ENCODE measurements around the gene KLHL20.
A peak's percentile ranks its signal among the peaks of the same experiment; 100 is the strongest.
"Not testable (repeated sequence)": the region's sequence is repeated elsewhere in the genome, so short reads cannot be mapped to it uniquely, and the experiment has no call there.

KLHL20 gene

DNA sequence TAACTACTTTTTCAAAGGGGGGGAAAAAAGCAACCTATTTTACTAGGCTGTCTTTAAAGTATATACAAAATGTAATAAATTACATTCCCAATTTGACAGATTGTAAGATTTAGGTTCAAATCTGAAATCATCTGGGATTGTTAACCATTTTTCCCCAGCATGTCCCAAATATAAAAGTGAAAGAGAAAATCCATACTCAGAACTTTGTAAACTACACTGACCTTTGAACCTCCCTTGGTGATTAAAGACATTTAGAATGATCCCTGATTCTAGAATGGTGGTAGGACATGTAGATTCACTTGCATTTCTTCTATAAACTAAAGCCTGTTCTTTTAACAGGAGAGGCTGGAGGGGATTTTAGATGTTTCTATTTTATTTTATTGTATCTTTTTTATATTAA is 39.0 kb downstream of the KLHL20 start:
- no peak for DNase-seq

DNA sequence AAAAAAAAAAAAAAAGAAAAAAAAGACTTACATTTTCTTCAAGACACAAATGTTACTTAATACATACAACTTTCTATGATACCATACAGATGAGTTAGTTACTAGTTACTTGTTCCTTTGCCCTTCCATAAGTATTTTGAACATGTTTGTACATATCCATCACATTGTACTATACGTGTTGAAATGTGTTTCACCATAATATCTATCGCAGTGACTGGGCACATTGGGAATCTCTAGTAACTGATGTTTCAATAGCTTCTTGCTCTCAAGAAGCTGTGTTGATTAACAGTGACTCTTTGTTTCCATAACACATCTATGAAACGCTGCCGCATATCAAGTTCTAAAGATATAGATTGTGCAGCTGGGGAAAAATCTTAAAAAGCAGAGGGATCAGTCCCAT is 42.9 kb downstream of the KLHL20 start:
- no peak for DNase-seq

DNA sequence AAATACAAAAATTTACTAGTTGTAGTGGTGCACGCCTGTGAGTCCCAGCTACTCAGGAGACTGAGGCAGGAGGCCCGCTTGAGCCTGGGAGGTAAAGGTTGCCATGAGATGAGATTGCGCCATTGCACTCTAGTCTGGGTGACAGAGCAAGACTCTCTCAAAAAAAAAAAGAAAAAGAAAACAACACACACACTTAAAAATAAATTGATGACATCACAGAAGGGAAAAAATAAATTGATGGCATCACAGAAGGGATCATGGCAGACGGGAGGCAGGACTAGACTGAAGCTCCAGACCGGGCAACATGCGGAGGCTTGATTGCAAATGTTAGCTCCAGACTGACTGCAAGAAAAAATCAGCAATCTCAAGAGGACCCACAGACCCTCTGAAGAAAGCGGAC is 43.3 kb downstream of the KLHL20 start:
- DNase-seq: no peak

DNA sequence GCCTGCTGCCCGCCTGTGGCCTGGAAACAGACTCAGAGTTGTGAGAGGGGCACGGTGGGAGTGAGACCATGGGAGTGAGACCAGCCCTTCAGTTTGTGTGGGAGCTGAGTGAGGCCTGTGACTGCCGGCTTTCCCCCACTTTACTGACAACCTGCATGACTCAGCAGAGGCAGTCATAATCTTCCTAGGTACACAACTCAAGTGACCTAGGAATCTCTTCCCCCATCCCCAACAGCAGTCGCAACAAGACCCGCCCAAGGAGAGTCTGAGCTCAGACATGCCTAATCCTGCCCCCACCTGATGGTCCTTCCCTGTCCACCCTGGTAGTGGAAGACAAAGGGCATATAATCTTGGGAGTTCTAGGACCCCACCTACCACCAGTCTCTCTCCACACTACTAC is 44.2 kb downstream of the KLHL20 start:
- DNase-seq: no peak

DNA sequence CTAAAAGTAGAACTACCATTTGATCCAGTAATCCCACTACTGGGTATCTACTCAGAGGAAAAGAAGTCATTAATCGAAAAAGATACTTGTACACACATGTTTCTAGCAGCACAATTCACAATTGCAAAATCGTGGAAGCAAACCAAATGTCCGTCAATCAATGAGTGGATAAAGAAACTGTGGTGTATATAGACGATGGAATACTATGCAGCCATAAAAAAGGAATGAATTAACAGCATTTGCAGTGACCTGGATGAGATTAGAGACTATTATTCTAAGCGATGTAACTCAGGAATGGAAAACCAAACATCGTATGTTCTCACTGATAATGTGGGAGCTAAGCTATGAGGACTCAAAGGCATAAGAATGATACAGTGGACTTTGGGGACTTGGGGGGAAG is 49.5 kb downstream of the KLHL20 start:
- DNase-seq: not testable (repeated sequence)

DNA sequence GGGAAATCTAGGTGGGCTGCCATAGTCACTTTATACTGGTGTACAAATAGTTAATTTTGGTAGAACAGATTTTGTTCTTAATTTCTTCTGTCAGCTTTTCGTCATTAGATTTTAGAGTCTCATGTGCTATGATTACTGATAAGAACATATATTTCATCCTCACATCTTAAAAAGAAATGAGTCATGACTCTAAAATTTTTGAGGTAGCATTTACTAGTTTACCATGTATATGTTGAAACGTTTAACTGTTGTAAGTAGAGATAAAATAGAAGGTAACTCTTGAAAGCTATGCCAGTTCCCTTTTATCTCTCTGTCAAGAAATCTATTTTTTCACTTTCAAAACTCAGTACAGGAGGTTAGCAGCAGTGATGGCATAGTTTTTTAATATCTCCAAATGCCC is 53.4 kb downstream of the KLHL20 start:
- DNase-seq: no peak

DNA sequence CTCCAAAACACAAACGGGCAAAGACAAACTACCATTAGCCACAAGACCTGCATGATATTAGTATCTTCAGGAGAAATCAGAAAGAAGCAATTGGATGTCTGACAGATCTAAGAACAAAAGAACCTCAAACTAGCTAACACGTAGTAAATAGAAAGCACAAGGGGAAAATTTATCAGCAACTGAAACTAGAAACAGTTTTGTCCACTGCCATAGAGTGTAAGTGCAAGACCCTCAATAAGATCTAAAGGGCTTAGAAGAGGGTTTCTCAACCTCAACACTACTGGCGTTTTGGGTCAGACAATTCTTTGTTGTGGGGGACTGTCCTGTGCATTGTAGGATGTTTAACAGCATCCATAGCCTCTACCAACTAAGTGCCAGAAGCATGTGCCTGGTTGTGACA is 54.0 kb downstream of the KLHL20 start:
- no peak for DNase-seq

DNA sequence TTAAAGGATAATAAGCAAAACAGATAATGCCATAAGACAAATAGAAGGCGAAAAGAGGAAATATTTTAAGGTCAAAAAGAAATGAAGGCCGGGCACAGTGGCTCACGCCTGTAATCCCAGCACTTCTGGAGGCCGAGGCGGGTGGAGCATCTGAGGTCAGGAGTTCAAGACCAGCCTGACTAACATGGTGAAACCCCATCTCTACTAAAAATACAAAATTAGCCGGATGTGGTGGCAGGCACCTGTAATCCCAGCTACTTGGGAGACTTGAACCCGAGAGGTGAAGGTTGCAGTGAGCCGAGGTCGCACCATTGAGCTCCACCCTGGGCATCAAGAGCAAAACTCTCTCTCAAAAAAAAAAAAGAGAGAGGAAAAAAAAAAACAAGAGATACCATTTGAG is 55.5 kb downstream of the KLHL20 start:
- not testable (repeated sequence) for DNase-seq

DNA sequence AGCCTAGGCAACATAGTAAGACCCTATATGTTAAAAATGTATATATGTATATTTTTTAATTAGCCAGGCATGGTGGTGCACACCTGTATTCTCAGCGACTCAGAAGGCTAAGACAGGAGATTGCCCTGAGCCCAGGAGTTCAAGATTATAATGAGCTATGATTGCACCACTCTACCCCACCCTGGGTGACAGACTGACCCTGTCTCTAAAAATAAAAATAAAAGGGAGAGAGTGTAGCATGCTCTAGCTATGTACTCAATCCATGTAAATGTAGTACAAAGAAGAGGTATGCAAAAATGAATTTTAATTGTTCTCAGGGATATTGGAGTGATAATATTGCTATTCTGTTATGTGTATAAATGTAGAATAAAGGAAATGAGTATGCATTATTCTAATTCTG is 56.8 kb downstream of the KLHL20 start:
- DNase-seq: no peak

DNA sequence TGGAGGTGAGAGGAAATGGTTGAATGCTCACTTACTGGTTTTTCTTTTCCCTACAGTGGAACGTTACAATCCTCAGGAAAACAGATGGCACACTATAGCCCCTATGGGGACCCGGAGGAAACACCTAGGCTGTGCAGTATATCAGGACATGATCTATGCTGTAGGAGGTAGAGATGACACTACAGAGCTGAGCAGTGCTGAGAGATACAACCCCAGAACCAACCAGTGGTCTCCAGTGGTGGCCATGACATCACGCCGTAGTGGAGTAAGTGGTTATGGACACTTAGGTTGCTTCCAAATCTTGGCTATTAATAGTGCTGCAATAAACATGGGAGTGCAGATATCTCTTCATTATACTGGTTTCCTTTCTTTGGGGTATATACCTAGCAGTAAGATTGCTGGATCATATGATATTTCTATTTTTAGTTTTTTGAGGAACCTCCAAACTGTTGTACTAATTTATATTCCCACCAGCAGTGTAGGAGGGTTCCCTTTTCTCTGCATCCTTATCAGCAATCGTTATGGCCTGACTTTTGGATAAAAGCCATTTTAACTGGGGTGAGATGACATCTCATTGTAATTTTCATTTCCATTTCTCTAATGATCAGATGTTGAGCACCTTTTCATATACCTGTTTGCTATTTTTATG is 60.9 kb downstream of the KLHL20 start:
- no peak for DNase-seq

DNA sequence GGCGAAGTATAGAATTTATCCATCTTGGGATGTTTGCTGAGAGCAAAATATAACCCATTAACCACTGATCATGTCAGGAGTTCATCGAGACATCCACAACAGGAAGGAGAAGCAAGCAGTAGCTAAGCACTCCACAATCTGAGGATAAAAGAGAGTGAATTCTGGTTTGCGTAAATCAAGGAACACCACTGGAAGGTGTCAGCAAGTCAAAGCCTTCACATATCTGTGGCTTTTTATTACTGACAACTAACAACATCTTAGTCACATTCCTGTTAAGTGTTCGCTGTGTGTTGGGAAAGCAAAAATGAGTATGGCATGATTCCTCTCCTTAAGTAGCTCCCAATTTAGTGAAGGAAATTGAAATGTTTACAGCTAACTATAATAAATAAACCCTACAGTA is 65.2 kb downstream of the KLHL20 start:
- no peak for DNase-seq

DNA sequence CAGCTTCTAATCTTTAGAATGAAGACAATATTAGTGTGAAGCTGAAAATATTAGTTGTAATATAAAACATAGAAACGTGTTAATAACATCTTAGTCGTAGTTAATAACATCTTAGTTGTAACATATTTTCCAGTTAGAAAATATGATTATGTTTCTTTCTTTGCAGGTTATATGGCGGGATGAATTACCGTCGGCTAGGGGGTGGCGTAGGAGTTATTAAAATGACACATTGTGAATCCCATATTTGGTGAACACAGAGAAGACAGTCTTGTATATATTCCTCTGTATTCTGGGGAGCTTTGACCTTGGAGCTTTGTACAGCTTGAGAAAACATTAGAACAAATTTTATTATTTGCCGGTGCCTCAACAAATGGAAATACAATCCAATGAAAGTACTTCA is 70.2 kb downstream of the KLHL20 start:
- DNase-seq: no peak

DNA sequence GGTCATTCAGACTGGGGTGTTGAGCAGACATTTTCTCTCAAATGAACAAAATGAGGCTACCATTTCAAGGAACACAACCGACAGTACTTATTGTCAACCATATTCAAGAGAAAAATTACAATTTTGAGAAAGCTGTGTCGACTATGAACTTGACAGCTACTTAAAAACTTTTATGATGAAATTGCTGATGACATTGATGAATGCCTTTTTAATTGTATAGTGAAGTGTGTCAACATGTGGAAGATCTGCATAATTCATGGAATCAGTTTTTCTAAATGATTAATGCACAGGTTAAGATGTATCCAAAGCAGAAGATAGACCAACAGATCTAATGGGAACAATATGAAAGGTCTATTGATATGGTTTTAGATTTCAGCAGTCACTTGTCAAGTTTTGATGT is 75.1 kb downstream of the KLHL20 start:
- DNase-seq: no peak

DNA sequence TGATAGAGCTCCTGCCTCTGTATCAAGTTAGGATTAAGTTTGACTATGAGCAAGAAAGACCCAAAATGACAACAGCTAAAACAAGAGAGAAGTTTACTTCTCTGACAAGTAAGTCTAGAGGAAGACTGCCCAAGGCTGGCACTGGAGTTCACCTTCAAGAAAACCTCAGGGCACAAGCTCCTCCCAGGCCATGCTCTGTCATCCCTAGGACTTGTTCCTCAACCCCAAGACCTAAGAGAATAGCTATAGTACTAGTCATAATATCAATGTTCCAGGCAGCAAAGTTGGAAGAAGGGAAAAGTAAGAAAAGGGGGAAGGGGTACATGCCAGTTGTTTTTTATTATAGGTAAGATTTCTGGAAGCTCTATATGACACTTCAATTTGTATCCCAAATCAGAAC is 83.3 kb downstream of the KLHL20 start:
- DNase-seq: no peak

DNA sequence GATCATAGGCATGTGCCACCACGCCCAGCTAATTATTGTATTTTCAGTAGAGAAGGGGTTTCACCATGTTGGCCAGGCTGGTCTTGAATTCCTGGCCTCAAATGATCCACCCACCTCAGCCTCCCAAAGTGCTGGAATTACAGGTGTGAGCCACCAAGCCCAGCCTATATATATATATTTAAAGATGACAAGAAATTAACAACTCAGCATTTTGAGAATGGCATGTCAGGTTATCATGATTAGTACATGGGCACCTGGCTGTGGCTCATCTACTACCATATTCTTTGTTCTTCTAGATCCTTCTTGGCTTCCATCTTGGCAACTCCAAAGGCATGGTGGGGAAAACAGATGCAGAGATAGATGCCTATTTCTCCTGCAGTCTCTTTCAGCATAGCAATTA is 85.2 kb downstream of the KLHL20 start:
- DNase-seq: not testable (repeated sequence)

DNA sequence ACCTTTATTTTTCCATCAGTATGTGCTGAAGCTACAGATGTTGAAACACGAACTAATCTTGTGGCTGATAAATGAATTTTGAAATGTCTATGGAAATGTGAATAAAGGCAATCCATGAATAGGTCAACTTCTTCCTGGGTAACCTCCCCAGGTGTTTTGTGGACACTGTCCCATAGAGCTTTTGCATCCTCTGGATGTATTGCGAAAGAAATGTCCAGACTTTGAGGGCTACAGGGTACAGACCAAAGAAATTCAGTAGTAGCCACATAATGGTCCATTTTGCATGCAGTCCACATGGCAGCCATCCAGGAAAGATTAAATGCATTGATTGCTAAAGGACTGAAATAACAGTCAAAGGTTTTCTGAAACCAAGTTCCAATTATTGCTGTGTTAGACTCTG is 88.2 kb downstream of the KLHL20 start:
- DNase-seq: no peak

DNA sequence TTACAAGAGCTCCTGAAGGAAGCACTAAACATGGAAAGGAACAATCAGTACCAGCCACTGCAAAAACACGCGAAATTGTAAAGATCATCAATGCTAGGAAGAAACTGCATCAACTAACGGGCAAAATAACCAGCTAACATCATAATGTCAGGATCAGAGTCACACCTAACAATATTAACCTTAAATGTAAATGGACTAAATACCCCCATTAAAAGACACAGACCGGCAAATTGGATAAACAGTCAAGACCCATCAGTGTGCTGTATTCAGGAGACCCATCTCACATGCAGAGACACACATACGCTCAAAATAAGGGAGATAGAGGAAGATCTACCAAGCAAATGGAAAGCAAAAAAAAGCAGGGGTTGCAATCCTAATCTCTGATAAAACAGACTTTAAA is 98.9 kb downstream of the KLHL20 start:
- not testable (repeated sequence) for DNase-seq

DNA sequence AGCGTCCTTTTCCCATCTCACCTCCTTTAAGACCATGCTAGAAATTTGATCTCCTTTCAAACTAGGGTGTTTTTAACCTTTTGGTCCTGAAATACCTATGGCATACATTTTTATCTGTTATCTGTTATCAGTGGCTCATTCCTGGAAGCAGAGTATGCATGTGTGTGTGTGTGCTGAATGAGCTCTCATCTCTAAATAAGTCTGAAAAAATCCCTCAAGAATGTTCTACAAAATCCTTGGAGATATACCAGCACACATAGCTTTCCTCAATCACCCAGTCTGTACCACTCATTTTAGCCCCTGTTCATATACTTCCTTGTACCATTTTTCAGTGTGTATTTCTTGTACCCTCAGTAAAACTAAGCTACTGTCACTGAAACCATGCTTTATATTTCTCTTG is 103.7 kb downstream of the KLHL20 start:
- no peak for DNase-seq

DNA sequence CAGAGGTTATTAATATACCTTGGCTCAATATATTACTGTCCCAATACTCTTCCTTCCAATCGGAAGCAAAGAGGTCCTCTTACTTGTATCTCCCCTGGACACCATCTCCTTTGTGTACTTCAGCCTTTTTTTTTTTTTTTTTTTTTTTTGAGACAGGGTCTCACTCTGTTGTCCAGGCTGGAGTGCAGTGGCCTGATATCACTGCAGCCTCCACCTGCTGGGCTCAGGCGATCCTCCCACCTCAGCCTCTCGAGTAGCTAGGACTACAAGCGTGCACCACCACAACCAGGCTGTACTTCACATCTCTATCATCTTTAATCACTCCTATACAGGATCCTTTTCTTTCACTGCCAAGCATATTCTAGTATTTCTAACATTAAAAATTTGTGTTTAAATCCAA is 106.9 kb downstream of the KLHL20 start:
- no peak for DNase-seq

DNA sequence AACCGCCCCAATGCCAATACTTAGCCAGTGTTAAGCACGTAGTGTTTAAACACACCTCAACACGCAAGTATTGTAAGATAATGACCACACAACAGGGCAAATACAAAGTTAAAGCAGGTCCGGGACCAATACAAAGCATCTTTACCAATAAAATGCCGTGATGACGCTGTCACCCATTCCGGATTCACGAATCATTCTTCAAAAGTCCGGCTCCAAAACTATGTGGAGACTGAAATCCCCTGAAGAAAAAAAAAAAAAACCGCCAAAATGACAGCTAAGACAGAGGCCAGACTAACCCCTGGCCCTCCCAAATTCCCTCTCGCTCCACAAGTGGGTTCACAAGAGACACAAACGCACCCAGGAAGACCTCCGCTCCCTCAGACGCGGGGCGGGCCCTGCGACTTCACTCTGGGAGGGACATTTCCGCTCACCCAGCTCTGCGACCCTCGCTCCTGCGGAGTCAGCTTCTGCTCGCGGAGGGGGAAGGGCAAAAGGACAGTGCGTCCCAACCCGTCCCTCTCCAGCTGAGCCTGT is 109.1 kb downstream of the KLHL20 start:
- DNase-seq: no peak

DNA sequence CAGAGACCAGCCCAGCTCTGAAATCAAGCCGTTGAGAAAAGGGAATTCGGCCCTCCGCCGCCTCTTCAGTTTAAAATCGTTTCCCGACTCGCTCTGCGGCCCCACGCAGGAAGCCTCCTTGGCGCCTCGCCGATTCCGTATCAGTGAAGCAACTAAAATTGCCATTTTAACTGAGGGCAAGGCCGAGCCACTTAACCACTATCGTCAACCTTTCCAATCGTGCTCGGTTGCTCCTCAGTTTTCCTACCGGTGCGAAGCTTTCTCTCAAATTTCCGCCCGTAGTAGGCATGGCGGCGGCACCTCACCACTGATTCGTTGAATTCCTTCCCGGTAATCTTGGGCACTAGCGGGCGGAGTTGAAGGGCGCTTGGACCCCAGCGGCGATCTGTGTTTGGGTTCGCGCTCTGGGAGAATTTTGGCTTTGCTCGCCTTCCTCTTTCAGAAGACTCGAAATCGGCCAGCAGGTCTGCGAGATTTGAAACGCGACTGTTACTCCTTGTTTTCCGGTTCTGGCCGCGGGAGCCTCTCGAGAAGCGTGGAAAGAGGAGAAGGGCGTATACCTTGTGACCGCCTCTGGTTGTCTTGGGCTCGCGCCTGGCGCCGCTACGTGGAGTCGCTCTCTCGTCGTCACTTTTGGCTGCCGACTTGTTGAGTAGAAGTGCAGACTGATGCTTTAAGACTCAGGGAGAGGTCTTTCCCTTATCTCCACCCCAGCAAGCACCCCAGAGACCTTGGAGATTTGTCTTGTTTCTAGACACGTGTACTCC is 109.7 kb downstream of the KLHL20 start, which contains the start of the genes CENPL and DARS2:
Gene CENPL (minus strand): TSS at position 569 of the 767 bp plus-strand sequence. CDS start 13,584 bp downstream, outside the sequence.
Gene DARS2 (plus strand): TSS at position 359 of the 767 bp plus-strand sequence. CDS start 557 bp downstream, outside the sequence.
- peak; percentile 98 for DNase-seq

DNA sequence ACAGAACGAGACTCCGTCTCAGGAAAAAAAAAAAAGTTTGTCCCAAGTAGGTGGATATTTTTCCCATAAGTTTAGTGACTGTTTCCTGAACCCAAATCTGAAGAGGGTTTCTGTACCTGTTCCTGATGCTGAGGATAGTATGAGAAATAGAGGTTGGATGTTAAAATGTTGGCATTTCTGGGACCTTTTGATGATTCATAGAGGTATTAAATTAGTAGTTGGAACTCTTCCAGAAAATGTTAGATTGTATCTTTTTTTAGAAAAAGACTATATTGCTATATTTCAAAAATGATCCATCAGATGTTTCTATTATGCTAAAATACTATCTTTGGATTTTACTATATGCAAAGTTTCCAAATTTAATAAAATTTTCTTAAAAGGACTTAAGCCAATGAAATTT is 112.8 kb downstream of the KLHL20 start:
- DNase-seq: no peak

DNA sequence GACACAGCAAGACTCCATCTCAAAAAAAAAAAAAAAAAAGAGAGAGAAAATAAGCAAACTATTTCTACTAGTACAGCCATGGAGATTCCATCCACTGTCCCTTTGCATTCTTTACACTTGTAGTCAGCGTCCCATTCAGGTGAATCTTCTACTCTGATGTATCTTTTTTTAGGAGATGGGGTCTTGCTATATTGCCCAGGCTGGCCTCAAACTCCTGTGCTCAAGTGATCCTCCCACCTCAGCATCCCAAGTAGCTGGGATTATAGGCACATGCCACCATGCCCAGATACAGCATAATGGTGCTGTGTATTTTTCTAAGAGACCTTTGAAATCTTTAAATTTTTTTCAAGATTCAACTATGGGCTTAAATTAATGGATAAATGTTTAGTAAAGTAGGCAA is 118.0 kb downstream of the KLHL20 start:
- no peak for DNase-seq
